Right cardiac atrium (tissue), 5 donors: ENCODE data around the gene NET1. TPM values are rescaled to one million over a fixed set of nuclear protein-coding genes. Genes with fewer than 3 reads are reported as not detected.

ENCODE experiments used
- ATAC-seq, 2 donors: fragments of 200-7000 bp; cut with Tn5 transposase; one replicate each; pipeline versions ENCODE4 v1.8.0 to v1.9.1; 2020; ENCODE audit warnings: moderate library complexity in 2 of 2, mild to moderate bottlenecking in 1 of 2
- DNase-seq, 3 donors: peaks; one replicate each; pipeline ENCODE4 v3.0.0-alpha.2; 2020
- H3K27ac ChIP-seq: one replicate; pipeline ENCODE4 v1.5.1; 2013; ENCODE audit warnings: mild to moderate bottlenecking, low read length, control low read depth, moderate library complexity
- H3K27me3 ChIP-seq: one replicate; pipeline ENCODE4 v1.6.1; 2013; ENCODE audit not compliant: control insufficient read depth, insufficient read depth
- H3K4me1 ChIP-seq: one replicate; pipeline ENCODE4 v1.6.1; 2013; ENCODE audit warnings: low read length; ENCODE audit not compliant: control insufficient read depth, insufficient read depth
- H3K4me3 ChIP-seq: one replicate; pipeline ENCODE4 v1.5.1; 2013; ENCODE audit warnings: low read length, control low read depth
- H3K9me3 ChIP-seq: one replicate; pipeline ENCODE4 v1.6.1; 2013; ENCODE audit warnings: low read length; ENCODE audit not compliant: control insufficient read depth
- WGBS: extraction: QIAGEN DNeasy Blood & Tissue Kit; methylation state at CpG from one replicate; pipeline ENCODE4 v1.1.7; 2013; 5-methylcytosine and 5-hydroxymethylcytosine counted together
- intact Hi-C, 4 donors: fragments of 100-400 bp; cut with DNase I; formaldehyde crosslinking; loops; one replicate each; pipeline versions ENCODE4 v1.11.0 to v1.14.0; 2022 to 2023
- polyA plus RNA-seq: library from polyadenylated mRNA; stranded (reverse); fragments of 200-250 nt; gene quantifications from one replicate; pipeline ENCODE4 v1.2.3, GENCODE V29; 2013
- total RNA-seq, 4 donors: library from RNA; stranded (reverse); fragmentation: NEBNext Ultra II Directional; extraction: Animal tissue kit (Norgen Biotek cat#: 25700); gene quantifications; one replicate each; pipeline ENCODE4 v1.2.1, GENCODE V29; 2021
- donor health status: healthy with polysubstance abuse.
- donor health status: DM: no; HTN: yes; CAD: no.
- donor health status: DM: no; HTN: no; CAD: no.
- donor health status: DM: no; HTN: yes; CAD: no; lungs with severe emphysema.
- donor health status: DM: yes; HTN: yes; CAD: no.

The NET1 gene
- total and polyA plus RNA-seq, 5 donors: 6.7 to 26.6 (median 16.9) TPM

GRCh38 chr10:5423771-5424170 lies 11.4 kb downstream of the NET1 start:
- WGBS: 28% methylated on average over 2 of the region's 2 CpGs
- DNase-seq (no peak), ATAC-seq (no peak)
- Histone ChIP-seq H3K4me1 (no peaks in the 10 kb centered on the region), H3K4me3 (no peak overlapping the region), H3K9me3 (no peaks in the 10 kb centered on the region), H3K27ac (no peak overlapping the region), H3K27me3 (no peaks in the 10 kb centered on the region)
- intact Hi-C loops: no loop called here

GRCh38 chr10:5424751-5425150 lies 12.4 kb downstream of the NET1 start:
- no peak overlapping the region for H3K27ac ChIP-seq
- H3K27me3 ChIP-seq: no peaks in the 10 kb centered on the region
- H3K4me1 ChIP-seq: no peaks in the 10 kb centered on the region
- no peak overlapping the region for H3K4me3 ChIP-seq
- WGBS: 64% methylated on average over 4 of the region's 4 CpGs
- intact Hi-C loops: no loop called here
- ATAC-seq (no peak), DNase-seq (no peak)
- no peaks in the 10 kb centered on the region for H3K9me3 ChIP-seq

GRCh38 chr10:5428133-5428532 lies 15.8 kb downstream of the NET1 start:
- no peak for ATAC-seq
- Histone ChIP-seq H3K27ac (no peak overlapping the region), H3K9me3 (no peaks in the 10 kb centered on the region), H3K4me3 (no peak overlapping the region), H3K27me3 (no peaks in the 10 kb centered on the region), H3K4me1 (no peaks in the 10 kb centered on the region)
- intact Hi-C loops: no loop called here
- 45% methylated on average over 2 of the region's 2 CpGs for WGBS
- no peak for DNase-seq

- Histone ChIP-seq H3K4me3 (no peak overlapping the region), H3K27ac (no peak overlapping the region), H3K27me3 (no peaks in the 10 kb centered on the region), H3K9me3 (no peaks in the 10 kb centered on the region), H3K4me1 (no peaks in the 10 kb centered on the region)
- DNase-seq (no peak), ATAC-seq (no peak)
- intact Hi-C loops: loop anchor here in 1 of 4 donors (10.0 kb wide), 1 partner anchor 588 kb away; no protein-coding TSS in a partner anchor
- WGBS: 84% methylated on average over 1 of the region's 1 CpG
Measured at GRCh38 chr10:5433182-5433581, 20.8 kb downstream of the NET1 start.

- H3K4me1 ChIP-seq: no peaks in the 10 kb centered on the region
- intact Hi-C loops: loop anchor here in 1 of 4 donors (10.0 kb wide), 1 partner anchor 589 kb away; no protein-coding TSS in a partner anchor
- H3K9me3 ChIP-seq: no peaks in the 10 kb centered on the region
- no peak for DNase-seq
- H3K4me3 ChIP-seq: no peak overlapping the region
- peak; percentile 26 to 73 for ATAC-seq
- WGBS: 51% methylated on average over 3 of the region's 3 CpGs
- no peak overlapping the region for H3K27ac ChIP-seq
- no peaks in the 10 kb centered on the region for H3K27me3 ChIP-seq
Measured at GRCh38 chr10:5434017-5434753, 21.8 kb downstream of the NET1 start.

- Histone ChIP-seq H3K27me3 (no peaks in the 10 kb centered on the region), H3K4me1 (no peaks in the 10 kb centered on the region), H3K27ac (no peak overlapping the region), H3K4me3 (no peak overlapping the region), H3K9me3 (no peaks in the 10 kb centered on the region)
- intact Hi-C loops: loop anchor here in 1 of 4 donors (10.0 kb wide), 1 partner anchor 591 kb away; no protein-coding TSS in a partner anchor
- no peak for ATAC-seq
- WGBS: 91% methylated on average over 3 of the region's 3 CpGs
- no peak for DNase-seq
Measured at GRCh38 chr10:5435328-5435727, 23.0 kb downstream of the NET1 start.

GRCh38 chr10:5440206-5440605 lies 27.8 kb downstream of the NET1 start:
- no peak overlapping the region for H3K27ac ChIP-seq
- WGBS: 95% methylated on average over 2 of the region's 2 CpGs
- H3K27me3 ChIP-seq: no peaks in the 10 kb centered on the region
- ATAC-seq (no peak), DNase-seq (no peak)
- no peaks in the 10 kb centered on the region for H3K9me3 ChIP-seq
- H3K4me3 ChIP-seq: no peak overlapping the region
- intact Hi-C loops: loop anchor here in 1 of 4 donors (5.0 kb wide), 1 partner anchor 182 kb away; no protein-coding TSS in a partner anchor
- H3K4me1 ChIP-seq: no peaks in the 10 kb centered on the region

- Histone ChIP-seq H3K27me3 (no peaks in the 10 kb centered on the region), H3K4me1 (no peaks in the 10 kb centered on the region), H3K4me3 (no peak overlapping the region), H3K27ac (no peak overlapping the region), H3K9me3 (no peaks in the 10 kb centered on the region)
- intact Hi-C loops: loop anchor here in 1 of 4 donors (5.0 kb wide), 1 partner anchor 181 kb away; no protein-coding TSS in a partner anchor
- 80% methylated on average over 4 of the region's 4 CpGs for WGBS
- no peak for DNase-seq
- peak; percentile 26 to 40 for ATAC-seq
Measured at GRCh38 chr10:5441106-5441505, 28.7 kb downstream of the NET1 start.

GRCh38 chr10:5442065-5442989 lies 30.0 kb downstream of the NET1 start:
- no peaks in the 10 kb centered on the region for H3K4me1 ChIP-seq
- H3K27ac ChIP-seq: no peak overlapping the region
- intact Hi-C loops: loop anchor here in 3 of 4 donors (2.0 to 5.0 kb wide), 2 partner anchors 180 kb away; no protein-coding TSS in a partner anchor
- H3K9me3 ChIP-seq: no peaks in the 10 kb centered on the region
- ATAC-seq: no peak
- H3K27me3 ChIP-seq: no peaks in the 10 kb centered on the region
- no peak overlapping the region for H3K4me3 ChIP-seq
- 69% methylated on average over 9 of the region's 9 CpGs for WGBS
- DNase-seq: no peak

GRCh38 chr10:5442990-5443370 lies 30.6 kb downstream of the NET1 start:
- ATAC-seq (no peak), DNase-seq (no peak)
- WGBS: 83% methylated on average over 1 of the region's 1 CpG
- Histone ChIP-seq H3K27me3 (no peaks in the 10 kb centered on the region), H3K4me3 (no peak overlapping the region), H3K9me3 (no peaks in the 10 kb centered on the region), H3K27ac (no peak overlapping the region), H3K4me1 (no peaks in the 10 kb centered on the region)
- intact Hi-C loops: loop anchor here in 3 of 4 donors (2.0 to 5.0 kb wide), 2 partner anchors 179 to 180 kb away; no protein-coding TSS in a partner anchor

- Histone ChIP-seq H3K4me3 (no peak overlapping the region), H3K9me3 (no peaks in the 10 kb centered on the region), H3K27me3 (no peaks in the 10 kb centered on the region), H3K27ac (no peak overlapping the region), H3K4me1 (no peaks in the 10 kb centered on the region)
- ATAC-seq (no peak), DNase-seq (no peak)
- WGBS: 97% methylated on average over 1 of the region's 1 CpG
- intact Hi-C loops: loop anchor here in 3 of 4 donors (2.0 to 5.0 kb wide), 2 partner anchors 179 kb away; no protein-coding TSS in a partner anchor
Measured at GRCh38 chr10:5443429-5443828, 31.1 kb downstream of the NET1 start.
